Neural progenitor cell (in vitro differentiated cells): ENCODE measurements around the gene SIGLEC1.

Experiments
- CTCF ChIP-seq: fragments of 200-600 bp; sonication (generic); IDR thresholded peaks from 2 replicates; pipeline ENCODE4 v1.5.1; 2017; ENCODE audit warnings: antibody characterized with exemption, mild to moderate bottlenecking
- EZH2 ChIP-seq: fragments of 200-600 bp; sonication (generic); IDR thresholded peaks from 2 replicates; pipeline ENCODE4 v1.6.1; 2017; ENCODE audit warnings: antibody characterized with exemption, mild to moderate bottlenecking, moderate library complexity
- EZH2phosphoT487 ChIP-seq: fragments of 200-600 bp; sonication (generic); IDR thresholded peaks from 2 replicates; pipeline ENCODE4 v1.6.1; 2017; ENCODE audit warnings: antibody characterized with exemption

- TF ChIP-seq CTCF: no peak
- no peak for TF ChIP-seq EZH2
- no peak for TF ChIP-seq EZH2phosphoT487
Measured at GRCh38 chr20:3680701-3681351, 31.6 kb downstream of the SIGLEC1 start.
